ENCODE data around the gene MX2.

Gene MX2

GRCh38 chr21:41366522-41367151 lies 4.8 kb downstream of the MX2 start:
- DNase-seq = no peak

GRCh38 chr21:41367301-41367944 lies 5.6 kb downstream of the MX2 start:
- DNase-seq = no peak

GRCh38 chr21:41367945-41368734 lies 6.3 kb downstream of the MX2 start:
- DNase-seq = no peak

- no peak for DNase-seq
These were observed 6.9 kb downstream of the MX2 start for GRCh38 chr21:41368735-41369104.

GRCh38 chr21:41369105-41369919 lies 7.5 kb downstream of the MX2 start:
- DNase-seq = no peak

- peak; percentile 1 for DNase-seq
These were observed 8.4 kb downstream of the MX2 start for GRCh38 chr21:41369920-41370839.

- no peak for DNase-seq
These were observed 9.2 kb downstream of the MX2 start for GRCh38 chr21:41370840-41371684.

GRCh38 chr21:41371685-41372030 lies 9.8 kb downstream of the MX2 start:
- no peak for DNase-seq

GRCh38 chr21:41373253-41373652 lies 11.4 kb downstream of the MX2 start:
- DNase-seq = no peak

- DNase-seq = no peak
These were observed 11.9 kb downstream of the MX2 start for GRCh38 chr21:41373763-41374162.

- no peak for DNase-seq
These were observed 12.4 kb downstream of the MX2 start for GRCh38 chr21:41374177-41374712.

- no peak for DNase-seq
These were observed 13.2 kb downstream of the MX2 start for GRCh38 chr21:41374867-41375533.

- DNase-seq = no peak
These were observed 14.0 kb downstream of the MX2 start for GRCh38 chr21:41375875-41376274.

GRCh38 chr21:41377715-41378114 lies 15.9 kb downstream of the MX2 start:
- DNase-seq = no peak

- DNase-seq = no peak
These were observed 17.0 kb downstream of the MX2 start for GRCh38 chr21:41378849-41379248.

- DNase-seq = no peak
These were observed 18.1 kb downstream of the MX2 start for GRCh38 chr21:41379901-41380300.

- DNase-seq = no peak
These were observed 19.9 kb downstream of the MX2 start for GRCh38 chr21:41381731-41382130.

- DNase-seq = no peak
These were observed 25.4 kb downstream of the MX2 start for GRCh38 chr21:41387042-41387819.

GRCh38 chr21:41387824-41388223 lies 26.0 kb downstream of the MX2 start:
- no peak for DNase-seq

- no peak for DNase-seq
These were observed 26.4 kb downstream of the MX2 start for GRCh38 chr21:41388259-41388658.
